HG02571 (cell line): ENCODE data around the gene ADRM1.

Source experiments
- ATAC-seq: cut with Tn5 transposase; IDR thresholded peaks from one replicate; pipeline ENCODE4 v1.9.1; 2021; ENCODE audit warnings: mild to moderate bottlenecking, moderate library complexity; ENCODE audit not compliant: unreplicated experiment

ADRM1 gene

DNA sequence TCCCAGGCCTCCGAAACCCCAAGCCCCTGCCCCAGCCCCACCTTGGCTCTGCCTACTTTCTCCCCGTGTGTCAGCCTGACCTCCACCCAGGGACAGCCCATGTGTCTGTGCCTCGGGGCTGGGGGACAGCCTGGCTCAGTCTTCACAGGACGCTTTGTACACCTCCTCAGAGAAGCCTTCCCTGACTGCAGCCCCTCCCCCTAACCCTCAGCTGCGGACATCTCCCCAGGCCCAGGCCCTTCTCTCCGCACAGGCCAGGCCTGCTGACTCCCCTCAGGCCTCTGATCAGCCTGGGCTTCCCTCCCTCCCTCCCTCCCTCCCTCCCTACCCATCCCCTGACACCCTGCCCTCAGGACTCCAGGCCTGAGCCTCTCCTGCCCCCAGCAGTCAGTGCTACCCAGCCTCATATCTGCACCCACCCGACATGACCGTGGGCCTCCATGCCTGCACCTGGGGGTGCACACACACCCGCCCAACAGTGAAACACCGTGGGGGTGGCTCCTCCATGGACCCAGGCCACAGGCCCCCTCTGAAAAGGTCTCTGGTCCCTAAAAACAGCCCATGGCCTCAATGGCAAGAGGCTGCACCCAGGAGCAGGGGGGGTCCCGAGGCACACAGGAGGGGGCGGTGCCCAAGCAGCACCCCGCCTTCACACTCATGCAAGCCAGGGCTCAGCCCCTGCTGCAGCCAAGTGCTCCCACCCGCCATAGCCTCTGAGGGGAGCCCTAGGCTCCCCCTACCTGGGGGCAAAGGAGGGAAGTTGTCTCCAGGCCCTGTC, 51.4 kb downstream of the ADRM1 start:
- ATAC-seq: no peak

- ATAC-seq: no peak
Observed at GRCh38 chr20:62354811-62355341, 52.1 kb downstream of the ADRM1 start.

DNA sequence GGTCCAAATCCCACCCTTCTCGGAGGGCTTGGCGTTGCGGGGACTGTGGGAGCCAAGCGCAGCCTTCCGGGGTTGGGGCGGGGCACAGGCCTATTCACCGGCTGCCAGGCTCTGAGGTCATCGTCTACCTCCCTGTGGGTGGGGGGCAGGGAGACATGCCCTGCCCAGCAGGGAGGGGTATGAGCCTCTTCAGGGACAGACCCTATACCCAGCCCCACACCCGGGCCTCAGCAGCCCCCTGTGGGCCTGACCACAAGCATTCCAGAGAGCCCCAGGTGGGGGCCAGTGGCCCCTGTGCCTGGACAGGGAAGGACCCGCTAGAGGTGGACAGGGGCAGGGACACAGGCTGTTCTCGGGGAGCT, 52.7 kb downstream of the ADRM1 start:
- no peak for ATAC-seq

DNA sequence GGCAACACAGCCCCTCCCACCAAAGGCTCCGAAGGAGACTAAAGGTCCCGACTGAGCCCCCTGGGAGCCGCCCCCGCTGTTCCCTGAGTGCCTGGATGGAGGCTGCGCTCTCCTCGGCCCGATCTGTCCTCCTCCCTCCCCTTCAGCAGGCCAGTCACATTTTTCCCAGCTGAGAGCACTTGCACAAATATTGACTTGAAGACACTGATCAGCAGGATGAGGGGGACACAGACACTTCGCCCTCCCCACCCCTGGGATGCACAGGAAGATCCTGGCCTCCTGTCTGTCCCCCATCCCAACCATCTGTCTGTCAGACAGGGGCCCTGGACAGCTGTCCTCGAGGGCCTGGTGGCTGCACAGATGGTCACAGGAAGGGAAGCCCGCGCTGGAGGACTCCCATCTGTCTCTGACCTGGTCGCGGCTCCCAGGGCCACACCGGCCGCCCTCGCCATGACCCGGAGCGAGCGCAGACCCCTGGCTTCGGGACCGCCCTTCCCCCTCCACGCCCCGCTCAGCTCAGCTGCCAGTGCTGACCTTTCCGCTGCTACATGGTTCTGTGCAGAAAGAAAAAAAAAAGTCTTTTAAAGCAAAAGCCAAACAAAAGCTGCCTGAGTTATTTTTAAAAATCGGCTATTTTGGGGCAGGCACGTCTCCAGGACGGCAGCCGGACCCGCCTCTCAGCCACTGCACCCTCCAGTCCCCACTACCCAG, 53.2 kb downstream of the ADRM1 start:
- no peak for ATAC-seq

DNA sequence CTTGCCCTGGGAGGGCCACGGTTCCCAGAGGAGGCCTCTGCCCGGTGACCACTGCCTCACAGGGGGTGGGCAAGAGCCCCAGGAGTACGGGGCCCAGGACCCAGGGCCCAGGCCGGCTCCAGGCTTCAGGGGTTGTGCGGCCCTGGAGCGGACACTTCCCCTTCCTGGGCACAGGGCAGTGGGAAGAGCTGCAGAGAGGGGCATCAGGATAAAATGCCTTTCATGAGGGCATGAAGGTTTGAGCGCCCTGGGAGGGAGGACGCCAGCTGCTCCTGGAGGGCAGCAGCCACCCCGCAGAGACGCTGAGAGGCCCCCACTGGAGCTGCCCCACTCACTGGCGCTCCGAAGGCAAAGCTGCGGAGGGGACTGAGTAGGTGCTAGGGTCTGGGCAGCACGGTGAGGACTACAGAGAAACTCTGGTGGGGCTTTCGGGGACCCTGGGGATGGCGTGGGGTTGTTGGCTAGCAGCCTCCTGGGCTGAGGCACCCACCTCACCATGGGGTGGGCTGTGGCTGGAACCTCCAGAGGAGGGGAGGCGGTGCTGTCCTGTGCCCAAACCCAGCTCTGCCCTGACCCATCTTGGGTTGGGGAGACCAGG, 53.9 kb downstream of the ADRM1 start:
- ATAC-seq: no peak

- ATAC-seq: no peak
Observed at GRCh38 chr20:62357187-62357667, 54.4 kb downstream of the ADRM1 start.

DNA sequence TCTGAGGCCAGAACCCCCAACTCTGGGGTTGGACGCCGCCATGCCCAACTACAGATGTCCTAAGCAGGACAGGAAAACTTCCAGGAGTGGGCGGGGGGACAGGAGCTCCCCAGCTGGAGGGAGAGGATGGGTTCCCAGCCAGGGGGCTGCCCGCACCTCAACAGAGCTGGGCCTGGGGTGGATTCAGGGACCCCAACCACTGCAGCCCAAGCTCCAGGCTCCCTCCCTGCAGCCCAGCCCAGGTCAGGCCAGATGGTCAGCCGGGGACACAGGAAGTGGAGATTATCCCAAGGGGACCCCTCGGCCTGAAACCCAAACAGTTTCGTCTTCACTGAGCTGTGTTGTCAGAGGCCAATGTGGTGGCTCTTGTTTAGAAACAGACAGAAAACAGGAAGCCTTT, 54.9 kb downstream of the ADRM1 start:
- ATAC-seq: no peak
